COLO829 (cell line): ENCODE measurements around the gene MUCL1.
"Not testable (repeated sequence)": the region's sequence is repeated elsewhere in the genome, so short reads cannot be mapped to it uniquely, and the experiment has no call there.

Experiments
- DNase-seq: peaks from one replicate; pipeline ENCODE4 v3.0.0; 2012; ENCODE audit warnings: low spot score

MUCL1 gene, protein sequence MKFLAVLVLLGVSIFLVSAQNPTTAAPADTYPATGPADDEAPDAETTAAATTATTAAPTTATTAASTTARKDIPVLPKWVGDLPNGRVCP

GRCh38 chr12:54853933-54854538 is at the start of gene MUCL1:
MUCL1 (plus strand) TSS chr12:54854516; CDS start chr12:54854583, 67 bp downstream.
- peak; percentile 71 for DNase-seq

GRCh38 chr12:54821676-54822075 is 32.6 kb upstream of the MUCL1 start:
- DNase-seq, result no peak

DNA sequence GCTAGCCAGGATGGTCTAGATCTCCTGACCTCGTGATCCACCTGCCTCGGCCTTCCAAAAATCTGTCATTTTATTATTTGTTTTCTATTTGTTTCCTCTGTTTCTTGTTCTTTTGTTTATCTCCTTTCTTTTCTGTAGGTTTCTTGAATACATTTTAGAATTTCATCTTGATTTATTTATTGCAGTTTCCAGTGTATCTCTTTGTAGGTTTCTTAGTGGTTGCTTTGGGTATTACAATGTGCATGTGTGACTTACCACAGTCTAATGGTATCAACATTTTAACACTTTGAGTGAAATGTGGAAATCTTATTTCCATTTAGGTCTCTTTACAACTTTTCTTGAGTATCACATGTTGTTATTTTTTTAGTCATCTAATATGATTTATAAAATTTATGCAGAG is 29.9 kb upstream of the MUCL1 start:
- no peak for DNase-seq

DNA sequence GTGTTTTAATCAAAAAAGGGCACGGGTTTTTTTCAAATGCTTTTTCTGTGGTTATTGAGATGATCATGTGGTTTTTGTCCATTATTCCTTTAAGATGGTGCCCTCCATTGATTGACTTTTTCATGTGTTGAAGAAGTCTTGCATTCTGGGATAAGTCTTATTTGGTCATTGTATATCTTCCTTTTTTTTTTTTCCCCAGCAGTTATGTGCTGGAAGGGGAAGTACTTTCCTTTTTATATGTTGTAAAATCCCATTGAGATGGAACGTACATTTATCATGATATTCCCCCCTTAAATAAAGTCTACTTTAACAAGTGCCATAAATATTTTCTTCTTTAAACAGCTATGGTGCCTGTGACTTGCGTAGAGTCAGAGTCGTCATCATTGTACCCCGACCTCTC is 24.8 kb upstream of the MUCL1 start:
- no peak for DNase-seq

GRCh38 chr12:54830199-54830598 is 24.1 kb upstream of the MUCL1 start:
- DNase-seq, result no peak

DNA sequence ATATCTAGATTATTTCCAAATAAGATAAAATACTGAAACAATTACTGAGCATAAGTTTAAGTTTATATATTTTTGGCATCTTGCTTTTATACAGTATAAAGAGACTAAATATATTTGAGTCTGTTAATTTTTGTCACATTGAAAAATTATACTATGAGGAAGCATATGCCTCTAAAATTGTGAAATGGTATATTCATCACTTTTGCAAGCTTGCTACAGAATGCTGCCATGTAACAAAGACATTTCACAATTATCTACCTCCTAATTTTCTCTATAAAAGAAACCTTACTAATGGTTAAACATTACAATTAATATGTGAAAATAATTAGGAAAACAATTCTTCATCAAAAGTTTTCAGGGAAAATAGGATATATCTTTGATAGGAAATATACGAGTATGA is 22.7 kb upstream of the MUCL1 start:
- DNase-seq, result no peak

GRCh38 chr12:54840244-54840865 is 14.0 kb upstream of the MUCL1 start:
- no peak for DNase-seq

GRCh38 chr12:54857406-54857805 is 3.1 kb downstream of the MUCL1 start:
- DNase-seq, result no peak

DNA sequence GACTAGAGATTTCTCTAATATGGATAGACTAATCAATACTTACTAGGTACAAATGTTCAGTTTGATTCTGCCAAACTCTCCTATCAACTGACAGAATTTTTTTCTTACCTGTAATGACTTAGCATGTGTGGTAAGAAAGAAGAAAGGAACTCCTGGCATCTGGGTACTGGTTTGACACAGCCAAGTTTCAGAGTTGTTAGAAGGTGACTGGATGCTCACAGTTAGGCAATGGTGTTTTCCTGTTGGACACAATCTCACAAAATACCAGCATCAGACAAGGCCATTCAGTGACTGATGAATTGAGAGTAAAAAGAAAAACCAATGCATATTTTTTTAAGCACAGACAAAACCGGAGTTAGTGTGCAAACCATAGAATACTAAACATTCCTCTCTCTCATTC is 4.2 kb downstream of the MUCL1 start:
- no peak for DNase-seq

GRCh38 chr12:54859502-54859901 is 5.2 kb downstream of the MUCL1 start:
- no peak for DNase-seq

- no peak for DNase-seq
These were observed 7.6 kb downstream of the MUCL1 start for GRCh38 chr12:54861927-54862326.

DNA sequence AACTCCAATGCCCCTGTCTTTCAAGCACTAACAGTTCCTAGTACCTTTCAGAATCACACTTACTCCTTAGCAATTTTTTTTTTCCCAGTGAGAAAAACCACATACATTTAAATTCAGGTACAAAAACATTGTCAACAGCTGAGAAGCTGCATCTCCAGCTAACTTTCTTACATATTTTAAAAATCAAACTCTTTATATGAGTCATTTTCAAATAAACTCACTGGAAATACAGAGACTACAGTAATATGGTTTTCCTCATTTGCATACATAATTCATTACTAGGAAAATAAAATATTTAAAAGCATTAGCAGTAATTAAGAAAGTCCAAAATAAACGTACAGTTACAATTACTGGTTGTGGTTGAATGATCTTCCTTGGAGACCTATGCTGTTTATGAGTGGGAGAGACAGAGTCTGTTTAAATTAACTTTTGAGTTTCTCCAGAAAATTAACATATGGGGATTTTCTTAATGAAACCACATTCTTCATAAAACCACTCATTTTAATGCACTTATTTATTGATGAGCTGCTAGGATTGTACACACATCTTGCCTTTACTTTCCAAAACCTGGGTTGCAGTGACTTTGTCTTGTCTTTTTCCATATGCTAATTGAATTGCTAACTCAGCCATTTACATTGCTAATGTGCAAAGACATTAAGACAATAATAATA is 9.8 kb downstream of the MUCL1 start:
- DNase-seq, result no peak

GRCh38 chr12:54865683-54866324 is 11.5 kb downstream of the MUCL1 start:
- no peak for DNase-seq

DNA sequence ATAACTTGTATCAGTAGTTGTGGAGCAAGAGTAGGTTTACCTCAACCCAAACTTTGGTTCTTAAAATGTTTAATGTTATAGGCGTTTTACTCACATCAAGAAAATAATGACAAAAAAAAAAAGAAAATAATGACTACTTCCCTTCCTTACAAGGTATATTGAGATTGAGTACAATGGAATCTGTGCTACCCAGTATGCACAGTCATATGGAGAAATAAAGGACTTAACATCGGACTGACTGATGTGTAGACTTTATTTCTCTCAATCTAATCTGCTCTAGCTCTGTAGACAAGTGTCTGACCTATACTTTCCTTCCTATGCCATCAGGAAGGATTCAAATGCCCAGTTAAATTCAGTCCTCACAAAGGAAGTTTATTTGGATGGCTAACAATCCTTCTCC is 14.4 kb downstream of the MUCL1 start:
- no peak for DNase-seq

GRCh38 chr12:54870048-54870447 is 15.7 kb downstream of the MUCL1 start:
- no peak for DNase-seq

- DNase-seq, result no peak
These were observed 16.3 kb downstream of the MUCL1 start for GRCh38 chr12:54870617-54871016.

DNA sequence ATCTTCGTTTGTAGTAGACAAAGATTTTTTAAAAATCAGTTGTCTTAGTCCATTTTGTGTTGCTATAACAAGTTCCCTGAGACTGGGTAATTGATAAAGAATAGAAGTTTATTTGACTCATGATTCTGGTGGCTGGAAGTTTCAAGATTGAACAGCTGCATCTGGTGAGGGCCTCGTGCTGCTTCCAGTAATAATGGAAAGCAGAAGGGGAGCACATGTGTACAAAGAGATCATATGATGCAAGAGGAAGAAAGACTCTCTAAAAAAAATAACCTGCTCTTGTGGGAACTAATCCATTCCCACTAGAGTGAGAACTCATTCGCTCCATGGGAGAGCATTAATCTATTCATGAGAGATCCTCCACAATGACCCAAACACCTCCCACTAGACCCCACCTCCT is 24.8 kb downstream of the MUCL1 start:
- no peak for DNase-seq

- DNase-seq, result no peak
These were observed 25.3 kb downstream of the MUCL1 start for GRCh38 chr12:54879579-54879978.

DNA sequence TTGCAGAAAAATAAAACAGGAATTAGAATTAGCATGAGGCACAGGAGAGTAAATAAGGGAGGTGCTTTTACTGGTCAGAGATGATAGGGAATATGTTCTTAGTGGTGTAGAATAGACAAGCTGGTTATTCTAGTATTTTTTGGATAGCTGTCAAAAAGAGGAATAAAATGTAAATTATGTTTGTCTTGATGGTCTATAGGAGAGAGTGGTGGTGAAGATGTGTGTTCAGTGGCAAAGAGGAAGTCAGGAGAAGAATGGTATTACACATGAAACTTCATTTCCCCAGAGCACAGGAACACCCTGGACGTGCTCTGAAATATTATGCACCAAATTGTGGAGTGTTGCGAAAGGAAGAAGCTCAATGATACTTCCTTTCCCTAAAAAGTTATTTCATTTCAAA is 27.8 kb downstream of the MUCL1 start:
- no peak for DNase-seq

DNA sequence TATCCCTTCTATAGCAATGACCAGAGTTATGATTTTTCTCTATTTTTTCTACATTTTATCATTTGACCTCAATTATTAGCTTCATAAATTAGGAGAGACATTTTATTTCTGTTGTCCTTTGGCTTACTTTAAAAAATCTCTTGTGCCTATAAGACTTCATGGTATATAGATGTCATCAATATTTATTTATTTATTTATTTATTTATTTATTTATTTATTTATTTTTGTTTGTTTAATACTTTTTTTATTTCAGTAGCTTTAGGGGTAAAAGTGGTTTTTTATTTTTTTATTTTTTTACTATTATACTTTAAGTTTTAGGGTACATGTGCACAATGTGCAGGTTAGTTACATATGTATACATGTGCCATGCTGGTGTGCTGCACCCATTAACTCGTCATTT is 28.3 kb downstream of the MUCL1 start:
- DNase-seq, result not testable (repeated sequence)

DNA sequence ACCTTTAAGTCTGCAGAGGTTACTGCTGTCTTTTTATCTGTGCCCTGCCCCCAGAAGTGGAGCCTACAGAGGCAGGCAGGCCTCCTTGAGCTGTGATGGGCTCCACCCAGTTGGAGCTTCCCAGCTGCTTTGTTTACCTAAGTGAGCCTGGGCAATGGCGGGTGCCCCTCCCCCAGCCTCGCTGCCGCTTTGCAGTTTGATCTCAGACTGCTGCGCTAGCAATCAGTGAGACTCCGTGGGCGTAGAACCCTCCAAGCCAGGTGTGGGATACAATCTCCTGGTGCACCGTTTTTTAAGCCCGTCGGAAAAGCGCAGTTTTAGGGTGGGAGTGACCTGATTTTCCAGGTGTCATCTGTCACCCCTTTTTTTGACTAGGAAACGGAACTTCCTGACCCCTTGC is 34.1 kb downstream of the MUCL1 start:
- DNase-seq, result not testable (repeated sequence)

DNA sequence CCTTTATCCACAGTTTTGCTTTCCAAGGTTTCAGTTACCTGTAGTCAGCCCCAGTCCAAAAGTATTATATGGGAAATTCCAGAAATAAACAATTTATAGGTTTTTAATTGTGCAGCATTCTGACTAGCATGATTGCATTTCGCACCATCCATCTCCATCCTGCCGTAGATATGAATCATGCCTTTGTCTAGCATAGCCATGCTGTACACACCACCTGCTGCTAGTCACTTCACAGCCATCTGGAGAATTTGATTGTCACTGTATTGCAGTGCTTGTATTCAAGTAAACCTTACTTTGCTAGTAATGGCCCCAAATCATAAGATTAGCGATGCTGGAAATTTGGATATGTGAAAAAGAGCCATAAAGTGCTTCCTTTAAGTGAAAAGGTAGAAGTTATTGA is 36.0 kb downstream of the MUCL1 start:
- no peak for DNase-seq
